Measurements from ENCODE around the gene PIP4K2C.
"Not testable (repeated sequence)": the region's sequence is repeated elsewhere in the genome, so short reads cannot be mapped to it uniquely, and the experiment has no call there.

PIP4K2C gene

DNA sequence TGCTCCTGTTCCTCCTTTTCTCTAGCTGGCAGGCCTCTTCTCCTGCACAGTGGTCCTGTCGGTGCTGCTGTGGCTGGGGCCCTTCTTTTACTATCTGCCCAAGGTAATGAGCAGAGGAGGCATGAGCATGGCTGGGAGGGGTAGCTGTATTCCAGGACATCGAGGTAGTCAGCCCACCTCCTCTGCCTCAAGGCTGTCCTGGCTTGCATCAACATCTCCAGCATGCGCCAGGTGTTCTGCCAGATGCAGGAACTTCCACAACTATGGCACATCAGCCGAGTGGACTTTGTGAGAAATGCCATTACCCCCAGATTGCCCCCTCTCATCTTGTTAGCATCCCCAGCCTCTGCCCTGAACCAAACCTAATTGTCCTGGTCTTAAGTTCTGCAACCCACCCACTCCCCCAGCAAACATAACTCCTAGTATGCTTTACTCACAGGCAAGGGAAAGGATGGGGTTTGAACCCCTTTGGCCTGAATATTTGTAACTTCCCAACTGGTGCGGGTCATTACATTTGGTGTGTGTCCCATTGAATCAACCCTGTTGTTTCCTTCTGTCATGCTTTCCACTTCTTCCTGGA is 32.9 kb downstream of the PIP4K2C start:
- DNase-seq, result no peak

DNA sequence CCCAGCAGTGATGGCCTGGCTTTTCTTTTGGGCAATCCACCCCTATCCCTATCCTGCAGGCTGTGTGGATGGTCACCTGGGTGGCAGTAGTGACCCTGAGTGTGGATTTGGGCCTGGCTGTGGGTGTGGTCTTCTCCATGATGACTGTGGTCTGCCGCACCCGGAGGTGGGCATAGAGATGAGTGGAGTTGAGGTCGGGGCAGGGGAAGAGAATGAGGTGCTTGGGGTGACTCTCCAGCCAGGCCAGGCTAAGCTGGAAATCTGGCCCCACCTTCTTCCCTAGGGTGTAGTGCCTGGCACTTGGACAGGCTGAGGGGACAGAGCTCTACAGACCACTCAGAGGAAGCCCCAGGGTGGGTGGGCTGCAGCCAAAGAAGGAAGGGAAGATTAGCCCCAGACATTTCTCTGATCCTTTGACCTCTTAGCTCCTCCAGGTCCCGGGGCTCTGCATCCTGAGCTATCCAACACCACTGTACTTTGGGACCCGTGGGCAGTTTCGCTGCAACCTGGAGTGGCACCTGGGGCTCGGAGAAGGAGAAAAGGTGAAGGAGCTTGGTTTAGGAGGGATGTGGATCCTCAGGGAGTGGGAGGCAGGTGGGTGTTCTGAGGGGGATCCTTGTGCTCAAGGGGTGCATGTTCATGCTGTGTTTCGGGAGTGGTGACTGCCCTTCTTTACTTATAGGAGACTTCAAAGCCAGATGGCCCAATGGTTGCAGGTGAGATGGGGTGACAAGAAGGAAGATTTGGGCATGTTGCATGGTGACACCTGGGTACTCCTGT is 33.6 kb downstream of the PIP4K2C start:
- no peak for DNase-seq

DNA sequence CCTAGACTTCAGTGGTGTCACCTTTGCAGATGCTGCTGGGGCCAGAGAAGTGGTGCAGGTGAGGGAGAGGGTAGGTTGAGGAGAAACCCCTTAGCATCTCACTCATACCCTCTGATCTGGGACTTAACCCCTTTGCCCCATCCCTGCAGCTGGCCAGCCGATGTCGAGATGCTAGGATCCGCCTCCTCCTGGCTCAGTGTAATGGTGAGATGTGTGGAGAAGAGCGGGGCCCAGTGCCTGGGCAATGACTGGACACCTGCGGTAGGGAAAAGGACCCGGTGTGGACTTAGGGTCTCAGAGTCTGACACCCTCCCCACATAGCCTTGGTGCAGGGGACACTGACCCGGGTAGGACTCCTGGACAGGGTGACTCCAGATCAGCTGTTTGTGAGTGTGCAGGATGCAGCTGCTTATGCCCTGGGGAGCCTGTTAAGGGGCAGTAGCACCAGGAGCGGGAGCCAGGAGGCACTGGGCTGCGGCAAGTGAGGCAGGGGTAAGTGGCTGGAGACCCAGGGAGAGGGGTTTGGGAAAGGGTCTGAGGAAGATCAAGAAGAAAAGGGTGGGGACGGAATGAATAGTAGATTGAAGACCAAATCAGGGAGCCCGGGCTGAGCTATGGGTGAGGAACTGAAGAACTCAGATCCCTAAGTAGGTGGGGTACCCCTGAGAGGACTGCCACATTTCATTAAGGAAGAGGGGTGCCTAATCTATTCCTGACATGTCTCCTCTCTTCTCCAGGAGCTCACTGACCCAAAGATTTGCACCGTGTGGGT is 34.5 kb downstream of the PIP4K2C start:
- DNase-seq, result no peak

DNA sequence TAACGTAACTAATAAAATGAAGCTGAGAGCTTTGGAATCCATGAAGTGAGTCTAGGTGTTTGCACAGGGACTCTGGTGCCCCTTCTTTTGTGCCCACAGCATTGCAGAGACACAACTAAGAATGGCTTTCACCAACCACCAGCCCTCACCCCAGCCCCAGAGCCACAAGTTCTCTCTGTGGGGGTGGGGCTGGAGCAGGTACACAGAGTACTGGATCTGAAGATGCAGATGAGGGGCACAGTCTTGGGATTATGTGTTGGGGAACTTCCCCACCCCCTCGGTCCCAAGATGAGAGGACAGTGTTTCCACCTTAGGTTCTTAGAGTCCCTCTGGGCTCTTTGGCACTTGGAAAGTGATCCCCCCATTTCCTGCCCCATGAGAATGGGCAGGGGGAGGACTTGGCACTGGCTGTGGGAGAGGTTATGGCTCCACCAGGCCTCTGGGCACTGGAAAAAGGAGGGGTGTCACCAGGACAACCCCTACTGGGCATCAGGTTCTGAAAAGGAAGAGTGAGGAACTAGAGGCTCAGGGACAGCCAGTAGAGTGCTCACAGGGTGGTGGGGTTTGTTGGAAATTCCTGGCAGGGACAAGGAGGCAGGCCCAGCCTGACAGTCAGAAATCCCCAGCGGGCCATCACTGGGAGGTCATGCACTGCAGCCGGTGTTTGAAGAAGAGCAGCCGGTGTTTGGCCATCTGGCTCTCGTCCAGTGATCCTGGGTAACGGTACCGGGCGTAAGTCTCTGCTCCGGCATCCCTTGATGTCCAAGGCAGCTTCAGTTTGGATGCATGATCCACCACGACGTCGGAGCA is 35.3 kb downstream of the PIP4K2C start:
- DNase-seq, result no peak

DNA sequence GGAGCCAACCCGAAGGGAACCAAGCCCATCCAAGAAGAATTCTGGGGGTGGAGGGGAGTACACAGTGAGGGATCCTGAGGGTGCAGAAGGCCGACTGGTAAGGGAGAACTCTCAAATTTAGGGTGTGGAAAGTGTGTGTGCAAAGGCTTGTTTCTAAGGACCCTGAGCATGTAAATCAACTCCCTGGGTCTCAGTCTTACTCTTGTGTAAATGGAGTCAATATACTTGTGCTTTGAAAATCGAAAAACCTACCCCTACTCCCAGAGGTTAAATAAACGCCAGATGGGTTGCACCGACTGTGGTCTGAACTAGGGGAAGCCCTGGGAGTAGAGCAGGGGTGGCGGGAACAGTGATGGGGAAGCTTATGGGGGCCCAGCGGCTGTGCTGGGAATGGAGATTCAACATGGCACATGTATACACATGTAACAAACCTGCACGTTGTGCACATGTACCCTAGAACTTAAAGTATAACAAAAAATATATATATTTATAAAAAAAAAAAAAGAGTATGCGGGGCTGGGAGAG is 36.0 kb downstream of the PIP4K2C start:
- no peak for DNase-seq

DNA sequence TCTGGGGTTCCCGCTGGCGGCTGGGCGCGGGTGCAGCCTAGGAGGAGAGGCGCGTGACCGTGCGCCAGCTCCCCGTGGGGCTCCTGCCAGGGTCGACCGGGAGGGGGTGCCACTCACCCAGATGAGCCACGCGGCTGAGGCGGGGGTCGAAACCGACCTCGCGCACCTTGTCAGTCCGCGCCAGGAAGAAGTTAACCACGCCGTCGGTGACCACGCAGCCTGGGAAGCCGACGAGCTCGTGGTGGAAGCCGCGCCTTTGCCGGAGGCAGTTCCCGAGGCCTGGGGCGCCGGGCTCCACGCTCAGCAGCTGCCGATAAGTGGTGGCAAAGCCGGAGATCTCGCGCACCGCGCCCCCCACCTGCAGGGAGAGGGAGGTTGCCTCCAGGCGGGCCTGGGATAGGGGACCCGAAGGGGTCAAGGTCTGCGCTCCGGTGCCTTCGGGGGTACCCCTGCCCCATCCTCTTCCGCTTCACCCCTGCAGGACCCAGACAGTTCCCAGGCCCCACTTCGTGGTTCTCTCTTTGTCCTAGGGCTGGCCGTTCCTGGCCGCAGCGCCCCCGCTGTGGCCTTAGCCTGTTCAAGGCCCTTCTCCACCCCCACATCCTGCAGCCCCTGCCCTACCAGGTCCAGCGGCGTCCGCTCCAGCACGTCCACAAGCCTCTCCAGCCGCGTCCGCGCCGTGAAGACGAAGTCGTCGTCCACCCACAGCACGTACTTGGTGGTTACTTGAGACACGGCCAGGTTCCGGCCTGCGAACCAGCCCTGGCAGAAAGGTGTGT is 36.7 kb downstream of the PIP4K2C start:
- DNase-seq, result no peak

DNA sequence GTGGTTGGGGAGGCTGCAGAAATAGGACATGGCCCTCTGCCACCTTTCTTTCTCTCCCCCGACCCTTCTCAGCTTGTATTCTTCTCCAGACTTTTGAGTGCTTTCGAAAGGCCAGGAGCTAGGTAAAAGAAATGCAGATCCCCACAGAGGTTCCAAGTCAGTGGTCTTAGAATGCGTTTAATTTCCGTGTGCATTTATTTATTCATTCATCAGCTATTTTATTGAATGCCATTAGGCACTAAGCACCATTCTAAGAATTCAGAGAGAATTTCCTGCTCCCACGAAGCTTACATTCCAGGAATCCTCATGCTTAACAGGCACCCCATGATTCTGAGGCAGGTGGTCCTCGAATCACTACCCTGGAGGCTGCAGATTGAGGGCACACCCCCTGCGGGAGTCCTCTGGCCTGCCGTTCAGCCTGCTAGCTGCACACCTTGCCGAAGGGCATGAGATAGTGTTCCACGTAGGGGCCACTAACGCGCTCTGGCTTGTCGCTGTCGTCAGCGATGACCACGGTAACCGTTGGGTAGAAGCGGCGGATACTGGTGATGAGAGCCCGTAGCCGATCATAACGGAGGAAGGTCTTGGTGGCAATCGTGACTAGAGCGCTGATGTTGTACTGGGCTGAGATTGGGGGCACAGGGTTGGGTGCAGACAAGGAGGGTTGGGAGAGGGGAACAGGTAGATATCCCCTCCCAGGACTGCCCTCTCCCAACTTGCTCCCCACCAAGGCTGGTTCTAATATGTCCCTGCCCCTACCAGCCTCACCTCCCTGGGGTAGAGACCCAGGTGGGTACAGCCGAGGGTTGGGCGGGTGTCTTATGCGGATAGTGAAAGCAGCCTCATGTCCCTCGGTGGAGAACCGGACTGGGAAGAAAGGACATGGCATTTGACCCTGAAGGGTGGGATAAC is 37.5 kb downstream of the PIP4K2C start:
- DNase-seq, result no peak

DNA sequence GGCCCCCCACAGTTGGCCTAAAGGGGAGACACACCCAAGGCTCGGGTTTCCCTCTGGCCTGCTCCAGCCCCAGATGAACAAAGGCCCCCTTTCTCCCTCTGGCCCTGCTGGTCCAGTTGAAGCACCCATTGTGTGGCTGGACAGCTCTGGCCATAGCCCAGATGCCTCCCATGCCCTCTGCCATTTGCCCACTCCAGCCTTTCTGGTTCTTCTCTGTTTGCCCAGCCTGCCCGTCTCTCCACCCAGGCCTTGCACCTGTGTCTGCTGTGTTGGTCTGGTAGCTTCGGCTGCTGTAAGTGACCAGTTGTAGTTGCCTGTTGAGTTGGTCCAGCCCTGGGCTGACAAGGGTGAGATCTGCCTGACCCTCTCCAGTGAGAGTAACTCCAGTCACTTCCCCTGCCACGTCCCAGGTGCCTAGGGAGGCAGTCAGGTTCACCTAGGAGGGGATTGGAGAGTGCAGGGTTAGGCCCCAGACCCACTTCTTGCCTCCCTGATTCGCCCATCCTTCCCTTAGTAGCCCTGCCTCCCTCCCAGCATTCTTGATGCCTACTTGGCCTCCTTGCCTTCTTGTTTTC is 39.0 kb downstream of the PIP4K2C start:
- no peak for DNase-seq

DNA sequence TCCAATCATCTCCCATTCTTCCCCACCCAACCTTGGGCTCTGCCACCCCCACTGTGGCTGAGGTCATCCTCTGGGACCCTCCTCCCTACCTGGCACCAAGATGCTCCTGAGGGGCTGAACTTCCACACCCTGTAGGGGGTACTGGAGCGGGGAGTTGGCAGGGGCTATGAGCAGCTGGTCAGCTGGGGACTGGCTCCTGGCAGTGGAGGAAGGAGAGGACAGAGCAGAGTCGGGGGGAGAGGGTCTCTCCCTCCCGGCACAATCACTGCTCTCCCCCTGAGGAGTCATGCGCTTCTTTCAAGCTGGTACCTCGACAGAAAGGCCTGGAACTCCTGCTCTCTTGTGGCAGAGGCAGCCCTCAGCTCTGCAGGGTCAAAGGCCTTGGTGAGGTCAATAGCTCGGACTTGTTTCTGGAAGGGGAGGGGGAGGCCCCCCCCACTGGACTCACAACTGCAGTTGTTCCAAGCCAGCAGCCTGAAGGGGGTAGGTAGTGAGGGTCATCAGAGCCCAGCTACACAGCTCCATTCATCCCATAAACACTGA is 40.0 kb downstream of the PIP4K2C start:
- DNase-seq, result no peak

DNA sequence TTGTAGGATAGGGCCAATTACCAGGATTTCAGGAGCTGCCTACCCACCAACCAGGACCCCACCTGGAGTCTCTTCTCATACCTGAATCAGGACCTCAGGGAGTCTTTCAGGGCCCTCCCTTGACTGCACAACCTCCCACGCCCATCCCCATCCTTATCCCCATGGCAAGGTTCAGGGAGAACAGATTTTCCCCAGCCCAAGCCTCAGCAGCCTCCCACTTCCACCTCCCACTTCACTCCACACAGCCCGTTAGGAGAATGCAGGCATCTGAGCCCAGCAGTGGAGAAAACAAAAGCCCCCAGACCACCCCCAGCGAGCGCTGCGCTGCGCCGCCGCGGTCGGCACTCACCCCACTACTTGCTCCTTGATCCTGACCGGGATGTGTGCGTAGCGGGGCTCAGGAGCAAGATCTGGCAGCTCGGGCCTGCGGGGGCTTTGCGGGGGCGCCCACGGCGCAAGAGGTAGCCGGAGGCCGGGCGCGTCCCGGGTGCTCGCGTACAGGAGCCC is 40.6 kb downstream of the PIP4K2C start:
- no peak for DNase-seq

DNA sequence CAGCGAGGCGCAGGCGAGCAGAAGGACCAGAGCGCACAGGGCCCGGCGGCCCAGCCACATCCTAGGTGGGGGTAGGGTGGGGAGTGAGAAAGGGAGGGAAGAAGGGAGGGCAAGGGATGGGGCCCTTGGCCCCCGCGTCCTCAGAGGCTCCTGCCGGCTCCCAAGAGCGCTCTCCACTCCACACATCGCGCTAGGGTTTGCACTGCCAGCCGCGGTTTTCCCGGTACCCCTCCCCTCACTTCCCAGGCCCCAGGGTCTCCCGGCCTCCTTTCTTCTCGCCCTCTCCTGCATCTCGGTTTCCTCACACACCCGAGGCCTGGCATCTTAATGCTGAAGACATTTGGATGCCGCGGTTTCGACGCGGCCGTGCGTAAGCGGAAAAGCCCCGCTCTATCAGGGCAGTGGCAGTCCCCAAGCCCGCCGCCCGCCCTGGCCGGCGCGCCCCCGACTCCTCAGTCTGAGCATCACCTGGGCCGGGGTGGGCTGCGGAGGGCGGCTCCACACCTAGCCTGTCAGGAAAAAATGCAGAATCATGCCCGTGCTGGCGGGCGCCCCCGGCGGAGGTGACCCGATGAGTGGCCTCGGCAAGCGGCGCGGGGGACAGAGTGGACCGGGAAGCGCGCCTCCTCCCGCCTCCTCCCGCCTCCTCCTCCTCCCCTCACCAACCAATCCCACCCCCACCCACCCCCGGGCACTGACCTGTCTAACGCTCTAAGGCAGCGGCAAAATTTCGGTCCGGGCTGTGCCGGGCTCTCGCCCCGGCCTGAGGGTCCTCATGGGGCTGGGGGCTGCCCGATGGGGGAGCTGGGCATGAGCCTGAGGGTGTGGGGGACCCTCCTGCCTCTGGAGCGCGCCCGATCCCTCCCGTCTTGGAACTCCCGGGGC is 41.3 kb downstream of the PIP4K2C start:
- no peak for DNase-seq

DNA sequence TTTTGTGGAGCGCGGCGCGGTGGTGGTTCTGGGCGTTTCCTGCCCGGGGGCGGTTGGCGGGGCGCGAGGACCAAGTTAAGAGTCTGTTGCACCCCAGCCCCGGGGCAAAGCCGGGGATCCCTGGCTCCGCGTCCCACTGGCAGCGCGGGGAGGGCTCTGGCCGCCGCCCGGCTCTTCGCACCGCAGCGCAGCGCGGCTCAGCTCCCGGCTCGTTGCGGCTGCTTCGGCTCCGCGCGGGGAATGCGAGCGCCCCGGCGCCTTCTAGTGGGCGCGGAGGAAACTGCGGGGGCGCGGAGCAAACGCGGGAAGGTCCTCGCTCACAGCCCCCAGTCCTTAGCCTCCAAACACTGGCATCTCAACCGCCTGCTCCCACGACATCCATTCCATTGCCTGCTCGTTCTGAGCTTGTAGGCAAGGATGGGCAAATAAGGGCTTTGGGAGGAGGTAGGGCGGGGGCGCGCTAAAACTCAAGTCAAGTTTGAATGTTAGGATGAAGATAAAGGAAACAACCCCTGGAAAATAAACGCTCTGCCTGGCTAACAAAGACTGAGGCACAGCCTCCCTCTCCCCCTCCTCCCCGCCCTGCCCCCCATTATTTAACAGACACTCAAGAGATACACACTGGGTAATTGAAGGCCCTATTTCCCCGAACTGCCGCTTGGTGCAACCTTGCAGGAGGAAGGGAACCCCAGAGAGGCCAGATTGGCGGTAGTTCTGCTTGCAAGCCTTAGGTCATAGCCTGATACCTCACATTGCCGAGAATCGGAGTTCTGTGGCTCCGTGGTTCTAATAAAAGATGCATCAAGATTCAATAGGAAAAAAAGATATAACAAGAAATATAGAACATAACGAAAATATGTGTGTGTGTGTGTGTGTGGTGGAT is 42.2 kb downstream of the PIP4K2C start, which contains the start of gene B4GALNT1:
Gene B4GALNT1 (minus strand): TSS at position 244 of the 883 bp plus-strand sequence. CDS start 1,069 bp downstream, outside the sequence.
- peak; percentile 48 for DNase-seq

DNA sequence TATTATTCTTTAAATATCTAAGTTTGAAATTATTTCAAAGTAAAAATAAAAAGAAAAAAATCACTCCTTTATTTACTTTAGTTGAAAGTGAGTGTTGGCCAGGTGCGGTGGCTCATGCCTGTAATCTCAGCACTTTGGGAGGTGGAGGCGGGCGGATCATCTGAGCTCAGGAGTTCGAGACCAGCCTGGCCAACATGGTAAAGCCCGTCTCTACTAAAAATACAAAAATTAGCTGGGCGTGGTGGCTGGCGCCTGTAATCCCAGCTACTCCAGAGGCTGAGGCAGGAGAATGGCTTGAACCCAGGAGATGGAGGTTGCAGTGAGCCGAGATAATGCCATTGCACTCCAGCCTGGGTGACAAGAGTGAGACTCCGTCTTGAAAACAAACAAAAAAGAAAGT is 45.7 kb downstream of the PIP4K2C start:
- not testable (repeated sequence) for DNase-seq

DNA sequence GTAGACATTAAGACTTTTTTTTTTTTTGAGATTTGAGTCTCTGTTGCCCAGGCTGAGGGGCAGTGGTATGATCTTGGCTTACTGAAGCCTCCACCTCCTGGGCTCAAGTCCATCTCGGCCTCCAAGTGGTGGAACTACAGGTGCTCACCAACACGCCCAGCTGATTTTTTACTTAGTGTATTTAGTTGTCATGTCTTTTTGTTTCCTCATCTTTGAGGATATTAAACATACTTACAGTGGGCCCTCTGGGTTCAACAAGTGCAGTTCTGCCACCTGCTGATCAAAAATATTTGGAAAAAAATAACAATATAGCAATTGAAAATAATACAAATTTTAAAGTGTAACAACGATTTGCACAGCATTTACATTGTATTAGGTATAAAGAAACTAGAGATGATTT is 46.4 kb downstream of the PIP4K2C start:
- DNase-seq, result no peak

DNA sequence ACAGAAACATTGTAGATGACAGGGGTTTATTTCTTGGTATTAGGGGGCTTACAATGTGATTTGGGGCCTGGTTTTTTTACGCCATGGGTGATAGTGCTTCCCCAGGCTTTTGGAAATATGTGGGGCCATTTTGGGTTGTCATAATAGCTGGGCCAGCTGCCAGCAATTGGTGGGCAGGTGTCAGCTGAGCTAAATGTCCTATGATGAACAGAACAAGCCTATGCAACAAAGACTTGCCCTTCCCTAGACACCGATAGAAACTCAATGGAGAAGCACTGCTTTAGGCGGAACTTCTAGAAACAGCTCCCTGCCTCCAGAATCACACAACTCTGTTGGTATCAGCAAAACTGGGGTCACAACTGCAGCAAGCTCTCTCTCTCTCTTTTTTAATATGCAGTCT is 47.1 kb downstream of the PIP4K2C start:
- no peak for DNase-seq

DNA sequence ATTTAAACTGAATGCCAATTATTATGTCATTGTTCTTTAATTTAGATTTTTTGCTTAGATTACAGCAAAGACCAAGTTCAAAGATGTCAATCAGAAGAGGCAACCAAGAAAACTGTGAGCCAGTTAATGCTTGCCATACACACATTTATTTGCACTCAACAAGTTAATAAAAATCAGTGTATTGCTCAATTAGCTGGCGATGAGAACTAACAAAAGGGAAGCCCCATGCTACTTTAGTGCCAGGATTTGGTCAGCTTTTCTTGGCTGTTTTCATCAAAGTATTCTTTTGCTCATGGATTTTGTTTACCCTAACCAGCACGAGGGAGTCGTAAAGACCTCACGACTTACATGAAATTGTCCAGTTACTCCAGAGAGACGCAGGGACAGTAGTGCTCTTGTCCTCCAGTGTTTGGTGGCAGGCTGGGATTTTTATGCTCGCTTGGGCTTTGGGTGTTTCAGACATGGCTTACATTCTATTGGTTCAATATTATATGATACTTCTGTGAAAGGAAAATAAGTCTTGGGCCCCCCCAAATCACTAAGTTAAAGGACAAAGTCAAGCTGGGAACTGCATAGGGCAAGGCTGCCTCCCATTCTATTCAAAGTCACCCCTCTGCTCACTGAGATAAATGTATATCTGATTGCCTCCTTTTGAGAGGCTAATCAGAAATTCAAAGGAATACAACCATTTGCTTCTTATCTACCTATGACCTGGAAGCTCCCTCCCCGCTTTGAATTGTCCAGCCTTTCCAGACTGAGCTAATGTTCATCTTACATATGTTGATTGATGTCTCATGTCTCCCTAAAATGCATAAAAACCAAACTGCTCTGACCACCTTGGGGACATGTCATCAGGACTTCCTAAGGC is 49.4 kb downstream of the PIP4K2C start:
- DNase-seq, result no peak
